Activated naive CD4-positive, alpha-beta T cell treated with anti-CD3 and anti-CD28 coated beads for 36 hours (primary cell): Measurements from ENCODE around the gene HOTAIR. TPM values are rescaled to one million over a fixed set of nuclear protein-coding genes. Genes with fewer than 3 reads are reported as not detected.
A peak's percentile ranks its signal among the peaks of the same experiment; 100 is the strongest.

Experiments
- CTCF ChIA-PET: fragments of 350-600 bp; sonication (Branson Sonifier 250); formaldehyde crosslinking; loops from one replicate; lab custom pipeline; 2021; ENCODE audit warnings: antibody characterized with exemption; lab: Charles Lee
- DNase-seq: peaks from one replicate; pipeline ENCODE4 v3.0.0-alpha.2; 2020
- H3K27ac Mint-ChIP-seq: one replicate; pipeline ENCODE4 v1.8.0; 2021; ENCODE audit warnings: mild to moderate bottlenecking, mixed read lengths
- H3K27me3 Mint-ChIP-seq: one replicate; pipeline ENCODE4 v1.8.0; 2021; ENCODE audit warnings: low read depth, mixed read lengths
- H3K36me3 Mint-ChIP-seq: one replicate; pipeline ENCODE4 v1.8.0; 2021; ENCODE audit warnings: low read depth, mixed read lengths
- H3K4me1 Mint-ChIP-seq: one replicate; pipeline ENCODE4 v1.8.0; 2021; ENCODE audit warnings: low read depth, mixed read lengths
- H3K4me3 Mint-ChIP-seq: one replicate; pipeline ENCODE4 v1.8.0; 2021; ENCODE audit warnings: mild to moderate bottlenecking, moderate library complexity, mixed read lengths
- H3K9me3 Mint-ChIP-seq: one replicate; pipeline ENCODE4 v1.8.0; 2021; ENCODE audit warnings: mixed read lengths
- intact Hi-C: fragments of 100-400 bp; cut with micrococcal nuclease; formaldehyde crosslinking; loops from one replicate; pipeline ENCODE4 v1.15.1; 2023
- total RNA-seq, 2 experiments: library from RNA; stranded (reverse); gene quantifications; one replicate each; pipeline ENCODE4 v1.2.3, GENCODE V29; 2021

The HOTAIR gene
- total RNA-seq, 2 experiments from 2014 or later: not detected

- Mint-ChIP-seq H3K36me3 (no peaks in the 10 kb centered on the region), H3K4me3 (no peak overlapping the region), H3K27ac (no peak overlapping the region), H3K4me1 (peaks cover 33% of the 10 kb centered on the region), H3K9me3 (no peaks in the 10 kb centered on the region), H3K27me3 (peaks cover 88% of the 10 kb centered on the region)
- CTCF ChIA-PET: interaction anchor here (0.9 to 4.9 kb wide), 8 partner anchors 17 to 220 kb away, joined by 3 to 38 read pairs (median 4); partner anchors contain the start of genes HOXC5 and HOXC8
- intact Hi-C loops: loop anchor here (5.0 kb wide), 3 partner anchors 36 to 294 kb away; partner anchors contain the start of genes CBX5, HNRNPA1 and HOXC12
- DNase-seq: no peak
Measured at GRCh38 chr12:53988541-53989226, 13.9 kb upstream of the HOTAIR start.

- no peak for DNase-seq
- Mint-ChIP-seq H3K9me3 (no peaks in the 10 kb centered on the region), H3K27me3 (peaks cover 88% of the 10 kb centered on the region), H3K27ac (no peak overlapping the region), H3K4me3 (no peak overlapping the region), H3K4me1 (peaks cover 33% of the 10 kb centered on the region), H3K36me3 (no peaks in the 10 kb centered on the region)
- CTCF ChIA-PET: interaction anchor here (1.2 to 4.9 kb wide), 9 partner anchors 10 to 221 kb away, joined by 4 to 38 read pairs (median 4); partner anchors contain the start of genes HOXC5 and HOXC8
- intact Hi-C loops: loop anchor here (5.0 kb wide), 3 partner anchors 36 to 294 kb away; partner anchors contain the start of genes CBX5, HNRNPA1 and HOXC12
Measured at GRCh38 chr12:53987787-53988230, 13.1 kb upstream of the HOTAIR start.

- peaks cover 89% of the 10 kb centered on the region for H3K27me3 Mint-ChIP-seq
- H3K27ac Mint-ChIP-seq: no peak overlapping the region
- H3K36me3 Mint-ChIP-seq: no peaks in the 10 kb centered on the region
- CTCF ChIA-PET: interaction anchor here (0.7 to 4.9 kb wide), 6 partner anchors 11 to 273 kb away, joined by 3 to 38 read pairs (median 4); partner anchors contain the start of gene HOXC8
- intact Hi-C loops: loop anchor here (5.0 kb wide), 3 partner anchors 35 to 295 kb away; partner anchors contain the start of genes CBX5, HNRNPA1 and HOXC12
- DNase-seq: no peak
- no peak overlapping the region for H3K4me3 Mint-ChIP-seq
- H3K4me1 Mint-ChIP-seq: peaks cover 33% of the 10 kb centered on the region
- no peaks in the 10 kb centered on the region for H3K9me3 Mint-ChIP-seq
Measured at GRCh38 chr12:53986686-53987483, 12.1 kb upstream of the HOTAIR start.

GRCh38 chr12:53985994-53986685, 11.4 kb upstream of the HOTAIR start:
- Mint-ChIP-seq H3K27me3 (peaks cover 91% of the 10 kb centered on the region), H3K36me3 (no peaks in the 10 kb centered on the region), H3K27ac (no peak overlapping the region), H3K4me1 (peaks cover 33% of the 10 kb centered on the region), H3K4me3 (no peak overlapping the region), H3K9me3 (no peaks in the 10 kb centered on the region)
- CTCF ChIA-PET: interaction anchor here (0.5 to 4.9 kb wide), 10 partner anchors 12 to 464 kb away, joined by 3 to 38 read pairs (median 4); partner anchors contain the start of genes HOXC8 and HOXC9
- intact Hi-C loops: loop anchor here (1.0 to 5.0 kb wide), 9 partner anchors 10 to 296 kb away; partner anchors contain the start of genes CBX5, HNRNPA1, HOXC12 and HOXC9
- no peak for DNase-seq

GRCh38 chr12:53985692-53985993, 10.9 kb upstream of the HOTAIR start:
- H3K36me3 Mint-ChIP-seq: no peaks in the 10 kb centered on the region
- no peak overlapping the region for H3K27ac Mint-ChIP-seq
- DNase-seq: no peak
- CTCF ChIA-PET: interaction anchor here (0.5 to 4.9 kb wide), 11 partner anchors 14 to 465 kb away, joined by 3 to 38 read pairs (median 5); partner anchors contain the start of genes HOXC8 and HOXC9
- peak overlapping the region; percentile 38 for H3K4me3 Mint-ChIP-seq
- no peaks in the 10 kb centered on the region for H3K9me3 Mint-ChIP-seq
- peaks cover 91% of the 10 kb centered on the region for H3K27me3 Mint-ChIP-seq
- peaks cover 33% of the 10 kb centered on the region for H3K4me1 Mint-ChIP-seq
- intact Hi-C loops: loop anchor here (1.0 to 5.0 kb wide), 9 partner anchors 11 to 297 kb away; partner anchors contain the start of genes CBX5, HNRNPA1, HOXC12 and HOXC9

- H3K4me3 Mint-ChIP-seq: peak within 1 kb of the TSS; percentile 38
- CTCF ChIA-PET: interaction anchor here (0.5 to 4.9 kb wide), 22 partner anchors 15 to 465 kb away, joined by 3 to 38 read pairs (median 3); partner anchors contain the start of genes HOXC8 and HOXC9
Measured at GRCh38 chr12:53984901-53985691, 10.3 kb upstream of the HOTAIR start, which contains the start of gene HOXC10. Gene HOXC10, plus strand, starts transcription at chr12:53985146. Its CDS starts 114 bp downstream, at chr12:53985260.

GRCh38 chr12:53983950-53984572, 9.3 kb upstream of the HOTAIR start:
- CTCF ChIA-PET: interaction anchor here (1.0 to 4.9 kb wide), 6 partner anchors 14 to 238 kb away, joined by 3 to 38 read pairs (median 4); partner anchors contain the start of gene HOXC8
- Mint-ChIP-seq H3K27ac (no peak overlapping the region), H3K36me3 (no peaks in the 10 kb centered on the region), H3K27me3 (peaks cover 91% of the 10 kb centered on the region), H3K4me3 (no peak overlapping the region), H3K4me1 (peaks cover 17% of the 10 kb centered on the region), H3K9me3 (no peaks in the 10 kb centered on the region)
- DNase-seq: no peak
- intact Hi-C loops: loop anchor here (1.0 to 2.0 kb wide), 3 partner anchors 48 to 225 kb away; no protein-coding TSS in a partner anchor

More at GRCh38 chr12:53984901-53985691, 10.3 kb upstream of the HOTAIR start, which contains the start of gene HOXC10:
- DNase-seq: peak; percentile 95
- Mint-ChIP-seq H3K4me1 (peaks cover 28% of the 10 kb centered on the region), H3K36me3 (no peaks in the 10 kb centered on the region), H3K27ac (no peak within 1 kb of the TSS), H3K9me3 (no peaks in the 10 kb centered on the region), H3K27me3 (peaks cover 91% of the 10 kb centered on the region)
- intact Hi-C loops: loop anchor here (1.0 to 5.0 kb wide), 10 partner anchors 11 to 297 kb away; partner anchors contain the start of genes CBX5, HNRNPA1, HOXC12 and HOXC9

GRCh38 chr12:53983568-53983949, 8.8 kb upstream of the HOTAIR start:
- Mint-ChIP-seq H3K27ac (no peak overlapping the region), H3K9me3 (no peaks in the 10 kb centered on the region), H3K4me3 (no peak overlapping the region), H3K4me1 (peaks cover 14% of the 10 kb centered on the region), H3K27me3 (peaks cover 91% of the 10 kb centered on the region), H3K36me3 (no peaks in the 10 kb centered on the region)
- no peak for DNase-seq
- CTCF ChIA-PET: interaction anchor here (1.9 kb wide), 1 partner anchor 48 kb away, joined by 8 read pairs; no protein-coding TSS in a partner anchor
- intact Hi-C loops: no loop called here

GRCh38 chr12:53982648-53983567, 8.2 kb upstream of the HOTAIR start:
- Mint-ChIP-seq H3K27ac (no peak overlapping the region), H3K9me3 (no peaks in the 10 kb centered on the region), H3K36me3 (no peaks in the 10 kb centered on the region), H3K4me1 (peaks cover 13% of the 10 kb centered on the region), H3K4me3 (no peak overlapping the region), H3K27me3 (peaks cover 90% of the 10 kb centered on the region)
- CTCF ChIA-PET: no interaction called here
- intact Hi-C loops: no loop called here
- DNase-seq: no peak
